ENCODE results near the gene HUWE1. TPM values are rescaled to one million over a fixed set of nuclear protein-coding genes. Genes with fewer than 3 reads are reported as not detected.

HUWE1 gene
- polyA plus RNA-seq, 1 experiment, result 76.1 TPM

DNA sequence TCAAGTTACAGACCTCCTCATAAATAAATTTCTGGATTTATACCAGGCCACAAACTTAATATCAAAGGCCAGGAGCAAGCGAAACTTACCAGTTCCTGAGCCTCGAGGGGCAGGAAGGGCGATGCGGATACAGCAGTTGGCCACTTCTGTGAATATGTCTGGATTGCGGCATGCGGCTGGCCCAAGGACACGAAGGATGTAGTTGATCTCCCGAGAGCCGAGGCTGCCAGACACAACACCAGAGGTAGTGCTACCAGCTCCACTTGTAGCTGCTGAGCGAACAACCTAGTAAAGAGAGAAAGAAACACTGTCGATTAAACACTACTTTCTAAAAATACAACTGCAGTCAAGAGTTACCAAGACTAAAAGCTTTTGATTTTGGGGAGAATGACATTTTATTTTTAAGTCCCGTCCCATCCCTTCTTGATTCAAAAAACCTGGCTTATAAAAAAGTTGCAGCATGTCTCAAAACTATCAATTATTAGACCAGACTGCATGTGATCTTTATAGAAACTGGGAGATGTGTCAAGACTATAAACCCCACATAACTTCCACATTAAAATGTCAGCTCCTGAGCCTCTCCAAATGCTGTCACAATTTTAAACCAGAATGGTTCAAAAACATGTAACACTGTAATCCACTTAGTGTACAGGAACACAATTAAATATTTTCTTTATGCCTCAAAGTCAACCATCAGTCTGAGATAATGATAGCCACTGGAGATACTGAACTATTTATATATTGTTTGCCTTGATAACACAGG lies 105.6 kb downstream of the HUWE1 start:
- Histone ChIP-seq H3K27ac (ENCODE audit: low read depth, low read length) (no peak overlapping the region), H3K4me3 (ENCODE audit: low read depth, low read length) (no peak overlapping the region), H3K27me3 (ENCODE audit: control insufficient read depth, insufficient read depth, low read length) (no peaks in the 10 kb centered on the region), H3K9me3 (ENCODE audit: control insufficient read depth, insufficient read depth, low read length) (no peaks in the 10 kb centered on the region)
- POLR2A ChIA-PET, result no interaction called here
- TF ChIP-seq, protein P1, sequence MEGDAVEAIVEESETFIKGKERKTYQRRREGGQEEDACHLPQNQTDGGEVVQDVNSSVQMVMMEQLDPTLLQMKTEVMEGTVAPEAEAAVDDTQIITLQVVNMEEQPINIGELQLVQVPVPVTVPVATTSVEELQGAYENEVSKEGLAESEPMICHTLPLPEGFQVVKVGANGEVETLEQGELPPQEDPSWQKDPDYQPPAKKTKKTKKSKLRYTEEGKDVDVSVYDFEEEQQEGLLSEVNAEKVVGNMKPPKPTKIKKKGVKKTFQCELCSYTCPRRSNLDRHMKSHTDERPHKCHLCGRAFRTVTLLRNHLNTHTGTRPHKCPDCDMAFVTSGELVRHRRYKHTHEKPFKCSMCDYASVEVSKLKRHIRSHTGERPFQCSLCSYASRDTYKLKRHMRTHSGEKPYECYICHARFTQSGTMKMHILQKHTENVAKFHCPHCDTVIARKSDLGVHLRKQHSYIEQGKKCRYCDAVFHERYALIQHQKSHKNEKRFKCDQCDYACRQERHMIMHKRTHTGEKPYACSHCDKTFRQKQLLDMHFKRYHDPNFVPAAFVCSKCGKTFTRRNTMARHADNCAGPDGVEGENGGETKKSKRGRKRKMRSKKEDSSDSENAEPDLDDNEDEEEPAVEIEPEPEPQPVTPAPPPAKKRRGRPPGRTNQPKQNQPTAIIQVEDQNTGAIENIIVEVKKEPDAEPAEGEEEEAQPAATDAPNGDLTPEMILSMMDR (IDR thresholded peaks at IDR 0.05; ENCODE audit: low read depth, low read length), result no peak
- CTCF ChIA-PET, result interaction anchor here (0.9 kb wide), 1 partner anchor 16 kb away, joined by 3 read pairs; no protein-coding TSS in a partner anchor
- no peak for DNase-seq (ENCODE audit: low read depth, low spot score)

DNA sequence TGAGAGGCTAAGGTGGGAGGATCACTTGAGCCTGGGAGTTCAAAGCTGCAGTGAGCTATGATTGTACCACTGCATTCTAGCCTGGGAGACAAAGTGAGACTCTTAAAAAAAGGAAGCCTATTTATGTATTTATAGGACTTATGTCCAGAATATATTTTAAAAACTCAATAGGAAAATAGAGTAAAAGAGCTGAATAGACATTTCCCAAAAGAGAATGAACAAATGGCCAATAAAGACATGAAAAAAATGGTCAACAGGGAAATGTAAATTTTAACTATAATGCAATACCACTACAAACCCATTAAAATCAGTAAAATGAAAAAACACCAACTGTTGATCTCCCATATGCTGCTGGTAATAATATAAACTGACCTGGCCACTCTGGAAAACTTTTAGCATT lies 115.0 kb downstream of the HUWE1 start:
- POLR2A ChIA-PET, result no interaction called here
- CTCF ChIA-PET, result no interaction called here

GRCh38 chrX:53563324-53563723 lies 123.2 kb downstream of the HUWE1 start:
- POLR2A ChIA-PET, result no interaction called here
- Histone ChIP-seq H3K9me3 (ENCODE audit: control insufficient read depth, insufficient read depth, low read length) (no peaks in the 10 kb centered on the region), H3K27me3 (ENCODE audit: control insufficient read depth, insufficient read depth, low read length) (no peaks in the 10 kb centered on the region), H3K4me3 (ENCODE audit: low read depth, low read length) (no peak overlapping the region), H3K27ac (ENCODE audit: low read depth, low read length) (no peak overlapping the region)
- no peak for DNase-seq (ENCODE audit: low read depth, low spot score)
- TF ChIP-seq, protein P1 (IDR thresholded peaks at IDR 0.05; ENCODE audit: low read depth, low read length), result no peak
- CTCF ChIA-PET, result no interaction called here

More for the DNA sequence above, 115.0 kb downstream of the HUWE1 start:
- Histone ChIP-seq H3K27me3 (ENCODE audit: control insufficient read depth, insufficient read depth, low read length) (no peaks in the 10 kb centered on the region), H3K9me3 (ENCODE audit: control insufficient read depth, insufficient read depth, low read length) (no peaks in the 10 kb centered on the region), H3K27ac (ENCODE audit: low read depth, low read length) (no peak overlapping the region), H3K4me3 (ENCODE audit: low read depth, low read length) (no peak overlapping the region)
- TF ChIP-seq, protein P1 (IDR thresholded peaks at IDR 0.05; ENCODE audit: low read depth, low read length), result no peak
- DNase-seq (ENCODE audit: low read depth, low spot score), result no peak

GRCh38 chrX:53561912-53562311 lies 124.6 kb downstream of the HUWE1 start:
- TF ChIP-seq, protein P1 (IDR thresholded peaks at IDR 0.05; ENCODE audit: low read depth, low read length), result no peak
- DNase-seq (ENCODE audit: low read depth, low spot score), result no peak
- Histone ChIP-seq H3K4me3 (ENCODE audit: low read depth, low read length) (no peak overlapping the region), H3K27me3 (ENCODE audit: control insufficient read depth, insufficient read depth, low read length) (no peaks in the 10 kb centered on the region), H3K9me3 (ENCODE audit: control insufficient read depth, insufficient read depth, low read length) (no peaks in the 10 kb centered on the region), H3K27ac (ENCODE audit: low read depth, low read length) (no peak overlapping the region)
- ChIA-PET CTCF (no interaction called here), POLR2A (no interaction called here)

- Histone ChIP-seq H3K27me3 (ENCODE audit: control insufficient read depth, insufficient read depth, low read length) (no peaks in the 10 kb centered on the region), H3K9me3 (ENCODE audit: control insufficient read depth, insufficient read depth, low read length) (no peaks in the 10 kb centered on the region), H3K27ac (ENCODE audit: low read depth, low read length) (no peak overlapping the region), H3K4me3 (ENCODE audit: low read depth, low read length) (no peak overlapping the region)
- ChIA-PET CTCF (no interaction called here), POLR2A (no interaction called here)
- no peak for DNase-seq (ENCODE audit: low read depth, low spot score)
- TF ChIP-seq, protein P1 (IDR thresholded peaks at IDR 0.05; ENCODE audit: low read depth, low read length), result no peak
Measured at GRCh38 chrX:53558646-53559045, 127.9 kb downstream of the HUWE1 start.
